ENCODE measurements around the gene KRT84.

The KRT84 gene

GRCh38 chr12:52378091-52378490 lies 7.4 kb downstream of the KRT84 start:
- Histone ChIP-seq H3K27ac (replicated peaks) (no peak overlapping the region), H3K27me3 (ENCODE audit: insufficient read depth, poor library complexity, severe bottlenecking) (peaks cover 3% of the 10 kb centered on the region), H3K4me3 (replicated peaks; ENCODE audit: insufficient read depth, low read length) (no peak overlapping the region)
- DNase-seq (ENCODE audit: low read depth in 1 of 2, low spot score in 1 of 2), result no peak
- no peak for TF ChIP-seq REST (IDR thresholded peaks at IDR 0.05; ENCODE audit: insufficient replicate concordance, low read depth)
- TF ChIP-seq CTCF (IDR thresholded peaks at IDR 0.05; ENCODE audit: insufficient read depth, low read length), result no peak

GRCh38 chr12:52377266-52377665 lies 8.2 kb downstream of the KRT84 start:
- Histone ChIP-seq H3K27me3 (ENCODE audit: insufficient read depth, poor library complexity, severe bottlenecking) (peaks cover 3% of the 10 kb centered on the region), H3K4me3 (replicated peaks; ENCODE audit: insufficient read depth, low read length) (no peak overlapping the region), H3K27ac (replicated peaks) (no peak overlapping the region)
- TF ChIP-seq SPI1 (IDR thresholded peaks at IDR 0.05; ENCODE audit: borderline replicate concordance, low read depth) (no peak), POLR2AphosphoS5 (IDR thresholded peaks at IDR 0.05; ENCODE audit: low read depth) (no peak), GABPA (IDR thresholded peaks at IDR 0.05; ENCODE audit: low read depth) (no peak), CTCF (IDR thresholded peaks at IDR 0.05; ENCODE audit: insufficient read depth, low read length) (no peak), REST (IDR thresholded peaks at IDR 0.05; ENCODE audit: insufficient replicate concordance, low read depth) (no peak)
- DNase-seq (ENCODE audit: low read depth in 1 of 2, low spot score in 1 of 2), result no peak

GRCh38 chr12:52372216-52373154 lies 13.0 kb downstream of the KRT84 start:
- Histone ChIP-seq H3K27ac (replicated peaks) (no peak overlapping the region), H3K27me3 (ENCODE audit: insufficient read depth, poor library complexity, severe bottlenecking) (peaks cover 3% of the 10 kb centered on the region), H3K4me3 (replicated peaks; ENCODE audit: insufficient read depth, low read length) (no peak overlapping the region)
- DNase-seq (ENCODE audit: low read depth in 1 of 2, low spot score in 1 of 2), result peak; percentile 51 to 67
- peak; percentile 57 for TF ChIP-seq CTCF (IDR thresholded peaks at IDR 0.05; ENCODE audit: insufficient read depth, low read length)
- no peak for TF ChIP-seq REST (IDR thresholded peaks at IDR 0.05; ENCODE audit: insufficient replicate concordance, low read depth)

All from HL-60 (cell line).